Keratinocyte (primary cell): ENCODE measurements around the gene OR2A25. TPM values are rescaled to one million over a fixed set of nuclear protein-coding genes. Genes with fewer than 3 reads are reported as not detected.

Source experiments
- DNase-seq: peaks from one replicate; pipeline ENCODE4 v3.0.0-alpha.2; 2011; ENCODE audit warnings: low read depth, missing footprints, low spot score
- FAIRE-seq: peaks from 2 replicates; lab custom pipeline; 2011; peaks lifted over from hg19 to GRCh38; lab: Jason Lieb, UNC
- H2AFZ ChIP-seq: 2 replicates; pipeline ENCODE4 v1.6.0; 2012; ENCODE audit warnings: low read length, control low read depth, inconsistent platforms; ENCODE audit not compliant: control insufficient read depth
- H3K27ac ChIP-seq: 2 replicates; pipeline ENCODE4 v1.5.1; 2011; ENCODE audit warnings: low read length; ENCODE audit not compliant: control insufficient read depth, insufficient read depth
- H3K27me3 ChIP-seq: 3 replicates; pipeline ENCODE4 v1.6.0; 2011; ENCODE audit warnings: low read length; ENCODE audit not compliant: control insufficient read depth, insufficient read depth; ENCODE audit errors: extremely low read depth
- H3K36me3 ChIP-seq, 2 experiments: 2 replicates in 1 of 2; 3 replicates in 1 of 2; pipeline ENCODE4 v1.5.1; 2011; ENCODE audit warnings: low read length in 2 of 2, mild to moderate bottlenecking in 1 of 2; ENCODE audit not compliant: control insufficient read depth in 2 of 2, insufficient read depth in 2 of 2; ENCODE audit errors: extremely low read depth in 1 of 2
- H3K4me1 ChIP-seq: 3 replicates; pipeline ENCODE4 v1.5.1; 2011; ENCODE audit warnings: low read length; ENCODE audit not compliant: control insufficient read depth, insufficient read depth; ENCODE audit errors: extremely low read depth
- H3K4me2 ChIP-seq: 3 replicates; pipeline ENCODE4 v1.6.0; 2011; ENCODE audit warnings: low read depth, low read length; ENCODE audit not compliant: control insufficient read depth, insufficient read depth; ENCODE audit errors: extremely low read depth
- H3K4me3 ChIP-seq, 3 experiments: fragments of 200-600 bp in 1 of 3; sonication (generic) in 1 of 3; 2 replicates in 2 of 3; 3 replicates in 1 of 3; pipeline ENCODE4 v1.5.1; 2011 to 2016; ENCODE audit warnings: low read length in 3 of 3, mild to moderate bottlenecking in 3 of 3, control low read depth in 2 of 3, inconsistent platforms in 1 of 3, low read depth in 1 of 3, mixed read lengths in 1 of 3, mixed run types in 1 of 3, moderate library complexity in 1 of 3; ENCODE audit not compliant: control insufficient read depth in 2 of 3, insufficient read depth in 2 of 3; ENCODE audit errors: extremely low read depth in 1 of 3
- H3K79me2 ChIP-seq: 2 replicates; pipeline ENCODE4 v1.6.0; 2012; ENCODE audit warnings: low read length; ENCODE audit not compliant: control insufficient read depth, insufficient read depth
- H3K9ac ChIP-seq: 3 replicates; pipeline ENCODE4 v1.6.0; 2011; ENCODE audit warnings: low read length; ENCODE audit not compliant: control insufficient read depth, insufficient read depth; ENCODE audit errors: extremely low read depth
- H3K9me1 ChIP-seq: 3 replicates; pipeline ENCODE4 v1.6.0; 2011; ENCODE audit warnings: low read length; ENCODE audit not compliant: control insufficient read depth, insufficient read depth; ENCODE audit errors: extremely low read depth
- H3K9me3 ChIP-seq: 2 replicates; pipeline ENCODE4 v1.5.1; 2012; ENCODE audit warnings: low read depth, low read length; ENCODE audit not compliant: control insufficient read depth
- H4K20me1 ChIP-seq: 3 replicates; pipeline ENCODE4 v1.6.0; 2011; ENCODE audit warnings: low read length; ENCODE audit not compliant: control insufficient read depth, insufficient read depth; ENCODE audit errors: extremely low read depth
- CTCF ChIP-seq, 3 experiments: IDR thresholded peaks in 1 of 3; conservative IDR thresholded peaks in 1 of 3; optimal IDR thresholded peaks in 1 of 3; 2 replicates in 2 of 3; 3 replicates in 1 of 3; pipeline versions ENCODE3 to v1.5.1; 2011; ENCODE audit warnings: low read length in 3 of 3, mild to moderate bottlenecking in 3 of 3, moderate library complexity in 2 of 3, control low read depth in 1 of 3, inconsistent platforms in 1 of 3; ENCODE audit not compliant: insufficient read depth in 2 of 3; ENCODE audit errors: extremely low read depth in 1 of 3
- EZH2 ChIP-seq: IDR thresholded peaks from one replicate; pipeline ENCODE4 v1.6.1; 2012; ENCODE audit warnings: inconsistent platforms, mild to moderate bottlenecking, low read length, moderate library complexity
- dilution Hi-C: fragments of 300-500 bp; cut with MboI; formaldehyde crosslinking; loops from one replicate; pipeline ENCODE4 v1.7.0; 2020; ENCODE audit warnings: low sequenced_read_pairs; ENCODE audit not compliant: extremely low pct_ligation_motif_present
- polyA plus RNA-seq, 5 experiments: library from polyadenylated mRNA; depleted of rRNA in 3 of 5; stranded (reverse) in 3 of 5; stranded (forward) in 1 of 5; unstranded in 1 of 5; fragments of >200 nt; gene quantifications; 1 replicate in 1 of 5; 2 replicates in 3 of 5; 3 replicates in 1 of 5; pipeline versions ENCODE4 v1.2.1 to v1.2.3, GENCODE V29; 2011 to 2012; ENCODE audit warnings: missing spikeins in 2 of 5, low read depth in 1 of 5, low replicate concordance in 1 of 5

OR2A25 gene
- polyA plus RNA-seq, 1 donor (not counting 4 experiments of a cell fraction or from before 2014, with no cell fraction given), result not detected

- FAIRE-seq, result no peak
These were observed 41.1 kb upstream of the OR2A25 start for GRCh38 chr7:144028547-144028946.

GRCh38 chr7:144032516-144032915 is 37.1 kb upstream of the OR2A25 start:
- Histone ChIP-seq H3K36me3 (no peaks in the 10 kb centered on the region), H3K9ac (no peak overlapping the region)
- FAIRE-seq, result no peak

More at GRCh38 chr7:144028547-144028946, 41.1 kb upstream of the OR2A25 start:
- Histone ChIP-seq H3K9me3 (no peaks in the 10 kb centered on the region), H3K27ac (no peak overlapping the region), H3K9me1 (no peaks in the 10 kb centered on the region), H3K9ac (no peak overlapping the region), H2AFZ (no peak overlapping the region), H4K20me1 (no peaks in the 10 kb centered on the region), H3K4me1 (no peaks in the 10 kb centered on the region), H3K27me3 (no peaks in the 10 kb centered on the region), H3K4me2 (no peak overlapping the region), H3K79me2 (no peaks in the 10 kb centered on the region), H3K4me3 (no peak overlapping the region), H3K36me3 (no peaks in the 10 kb centered on the region)
- DNase-seq, result no peak
- TF ChIP-seq CTCF (optimal IDR thresholded peaks at IDR 0.05 in 1 of 3, IDR thresholded peaks at IDR 0.05 in 1 of 3, conservative IDR thresholded peaks at IDR 0.05 in 1 of 3; ENCODE audit: extremely low read depth in 1 of 3, insufficient read depth in 2 of 3, low read length in 3 of 3), result no peak
- no peak for TF ChIP-seq EZH2
- dilution Hi-C loops, result no loop called here

More at GRCh38 chr7:144032516-144032915, 37.1 kb upstream of the OR2A25 start:
- Histone ChIP-seq H3K9me3 (no peaks in the 10 kb centered on the region), H3K27me3 (no peaks in the 10 kb centered on the region), H3K9me1 (no peaks in the 10 kb centered on the region), H2AFZ (no peak overlapping the region), H3K4me3 (no peak overlapping the region), H3K79me2 (no peaks in the 10 kb centered on the region), H4K20me1 (no peaks in the 10 kb centered on the region), H3K27ac (no peak overlapping the region), H3K4me2 (no peak overlapping the region), H3K4me1 (no peaks in the 10 kb centered on the region)
- no peak for TF ChIP-seq EZH2
- TF ChIP-seq CTCF (optimal IDR thresholded peaks at IDR 0.05 in 1 of 3, IDR thresholded peaks at IDR 0.05 in 1 of 3, conservative IDR thresholded peaks at IDR 0.05 in 1 of 3; ENCODE audit: extremely low read depth in 1 of 3, insufficient read depth in 2 of 3, low read length in 3 of 3), result no peak
- dilution Hi-C loops, result no loop called here
- no peak for DNase-seq
